ENCODE measurements around the gene LATS1. TPM values are rescaled to one million over a fixed set of nuclear protein-coding genes. Genes with fewer than 3 reads are reported as not detected.
A peak's percentile ranks its signal among the peaks of the same experiment; 100 is the strongest.
"Not testable (repeated sequence)": the region's sequence is repeated elsewhere in the genome, so short reads cannot be mapped to it uniquely, and the experiment has no call there.

LATS1 gene
- total RNA-seq, 6 experiments from 2014 or later = 9.5 to 16.6 (median 10.9) TPM

GRCh38 chr6:149756261-149756636 lies 38.3 kb upstream of the LATS1 start:
- H3K4me3 ChIP-seq = no peak overlapping the region
- H3K9me3 ChIP-seq = no peaks in the 10 kb centered on the region
- H3K4me1 ChIP-seq = peaks cover 0 to 37% (median 10%) of the 10 kb centered on the region in 4 donors
- DNase-seq = peak in 1 of 3 donors; percentile 33
- WGBS (ENCODE audit: insufficient coverage, low coverage, low lambda C conversion rate, missing lambda C conversion rate) = 73% methylated on average over 3 of the region's 7 CpGs
- TF ChIP-seq POLR2A (IDR thresholded peaks at IDR 0.05) = no peak
- no peaks in the 10 kb centered on the region for H3K27me3 ChIP-seq
- no peak for ATAC-seq
- intact Hi-C loops (cut with DNase I) = no loop called here
- H3K36me3 ChIP-seq = no peaks in the 10 kb centered on the region
- H3K27ac ChIP-seq = no peak overlapping the region

- Histone ChIP-seq H3K4me1 (peaks cover 0 to 44% (median 17%) of the 10 kb centered on the region in 4 donors), H3K9me3 (no peaks in the 10 kb centered on the region), H3K27me3 (no peaks in the 10 kb centered on the region), H3K4me3 (no peak overlapping the region), H3K27ac (no peak overlapping the region), H3K36me3 (no peaks in the 10 kb centered on the region)
- TF ChIP-seq CTCF (IDR thresholded peaks at IDR 0.05) (no peak), POLR2A (IDR thresholded peaks at IDR 0.05) (no peak)
- ATAC-seq (peak in 2 of 4 donors; percentile 25 to 33), DNase-seq (peak in 1 of 3 donors; percentile 24)
- WGBS (ENCODE audit: insufficient coverage, low coverage, low lambda C conversion rate, missing lambda C conversion rate) = 84% methylated on average over 9 of the region's 9 CpGs
- intact Hi-C loops (cut with DNase I) = no loop called here
Measured at GRCh38 chr6:149755300-149756260, 37.7 kb upstream of the LATS1 start.

- Histone ChIP-seq H3K4me1 (peaks cover 0 to 46% (median 19%) of the 10 kb centered on the region in 4 donors), H3K36me3 (no peaks in the 10 kb centered on the region), H3K27me3 (no peaks in the 10 kb centered on the region), H3K27ac (no peak overlapping the region), H3K9me3 (no peaks in the 10 kb centered on the region), H3K4me3 (no peak overlapping the region)
- DNase-seq (no peak), ATAC-seq (no peak)
- no peak for TF ChIP-seq CTCF (IDR thresholded peaks at IDR 0.05)
- TF ChIP-seq POLR2A (IDR thresholded peaks at IDR 0.05) = no peak
- intact Hi-C loops (cut with DNase I) = no loop called here
- WGBS (ENCODE audit: insufficient coverage, low coverage, low lambda C conversion rate, missing lambda C conversion rate) = 75% methylated on average over 4 of the region's 4 CpGs
Measured at GRCh38 chr6:149754548-149754947, 36.6 kb upstream of the LATS1 start.

- H3K4me3 ChIP-seq; H3K36me3 ChIP-seq; H3K9me3 ChIP-seq; intact Hi-C loops (cut with DNase I); H3K27me3 ChIP-seq; ATAC-seq: not testable (repeated sequence)
- 72% methylated on average over 3 of the region's 3 CpGs for WGBS (ENCODE audit: insufficient coverage, low coverage, low lambda C conversion rate, missing lambda C conversion rate)
- Histone ChIP-seq H3K27ac (peak overlapping the region in 2 of 3 donors; percentile 93 to 94), H3K4me1 (peaks cover 0 to 46% (median 19%) of the 10 kb centered on the region in 4 donors)
- DNase-seq = peak in 1 of 3 donors; percentile 33
Measured at GRCh38 chr6:149753374-149753637, 35.4 kb upstream of the LATS1 start.

GRCh38 chr6:149752600-149753373 lies 34.9 kb upstream of the LATS1 start:
- Histone ChIP-seq H3K27me3 (no peaks in the 10 kb centered on the region), H3K4me3 (no peak overlapping the region), H3K4me1 (peaks cover 0 to 46% (median 19%) of the 10 kb centered on the region in 4 donors), H3K36me3 (no peaks in the 10 kb centered on the region), H3K27ac (peak overlapping the region in 2 of 3 donors; percentile 93 to 94), H3K9me3 (no peaks in the 10 kb centered on the region)
- 36% methylated on average over 4 of the region's 4 CpGs for WGBS (ENCODE audit: insufficient coverage, low coverage, low lambda C conversion rate, missing lambda C conversion rate)
- TF ChIP-seq CTCF (IDR thresholded peaks at IDR 0.05) (no peak), POLR2A (IDR thresholded peaks at IDR 0.05) (no peak)
- intact Hi-C loops (cut with DNase I) = no loop called here
- ATAC-seq = peak; percentile 4 to 31 (median 10)
- DNase-seq = peak in 1 of 3 donors; percentile 44

GRCh38 chr6:149751920-149752319 lies 34.0 kb upstream of the LATS1 start:
- WGBS (ENCODE audit: insufficient coverage, low coverage, low lambda C conversion rate, missing lambda C conversion rate) = 98% methylated on average over 5 of the region's 5 CpGs
- H3K4me3 ChIP-seq; ATAC-seq; H3K36me3 ChIP-seq; intact Hi-C loops (cut with DNase I); H3K9me3 ChIP-seq; H3K27me3 ChIP-seq: not testable (repeated sequence)
- peak overlapping the region in 2 of 3 donors; percentile 93 to 94 for H3K27ac ChIP-seq
- H3K4me1 ChIP-seq = peaks cover 0 to 47% (median 19%) of the 10 kb centered on the region in 4 donors
- peak in 1 of 3 donors; percentile 23 for DNase-seq
